Lung (tissue), 16 donors: Measurements from ENCODE around the gene SAMD3. TPM values are rescaled to one million over a fixed set of nuclear protein-coding genes. Genes with fewer than 3 reads are reported as not detected.
A peak's percentile ranks its signal among the peaks of the same experiment; 100 is the strongest.
"Not testable (repeated sequence)": the region's sequence is repeated elsewhere in the genome, so short reads cannot be mapped to it uniquely, and the experiment has no call there.

Experiments used
- ATAC-seq: fragments of 200-7000 bp; cut with Tn5 transposase; one replicate; pipeline ENCODE4 v1.9.1; 2020; ENCODE audit warnings: moderate number of reproducible peaks; ENCODE audit not compliant: insufficient read depth, low FRiP score
- DNase-seq, 3 donors: peaks; one replicate each; pipeline ENCODE4 v3.0.0-alpha.2; 2013 to 2017
- H3K27ac ChIP-seq, 2 donors: one replicate each; pipeline ENCODE4 v1.5.1; 2013; ENCODE audit warnings: mild to moderate bottlenecking in 2 of 2, moderate library complexity in 2 of 2, control low read depth in 1 of 2, inconsistent platforms in 1 of 2, low read depth in 1 of 2, low read length in 1 of 2
- H3K27me3 ChIP-seq, 3 donors: one replicate each; pipeline ENCODE4 v1.5.1; 2013; ENCODE audit warnings: low read length in 2 of 3; ENCODE audit not compliant: control insufficient read depth in 3 of 3, insufficient read depth in 3 of 3
- H3K36me3 ChIP-seq, 4 donors: one replicate each; pipeline ENCODE4 v1.5.1; 2013; ENCODE audit warnings: low read length in 4 of 4, mild to moderate bottlenecking in 1 of 4, moderate library complexity in 1 of 4; ENCODE audit not compliant: control insufficient read depth in 4 of 4, insufficient read depth in 4 of 4
- H3K4me1 ChIP-seq, 5 donors: one replicate each; pipeline ENCODE4 v1.5.1; 2013; ENCODE audit warnings: low read length in 5 of 5, mild to moderate bottlenecking in 2 of 5, moderate library complexity in 1 of 5; ENCODE audit not compliant: control insufficient read depth in 5 of 5, insufficient read depth in 5 of 5
- H3K4me3 ChIP-seq: one replicate; pipeline ENCODE4 v1.5.1; 2013; ENCODE audit warnings: mild to moderate bottlenecking, control low read depth, moderate library complexity
- H3K9ac ChIP-seq, 2 donors: one replicate each; pipeline ENCODE4 v1.5.1; 2013; ENCODE audit warnings: low read length in 2 of 2, control low read depth in 1 of 2; ENCODE audit not compliant: insufficient read depth in 1 of 2
- H3K9me3 ChIP-seq, 4 donors: one replicate each; pipeline ENCODE4 v1.5.1; 2013; ENCODE audit warnings: low read length in 3 of 4, mild to moderate bottlenecking in 1 of 4, moderate library complexity in 1 of 4; ENCODE audit not compliant: control insufficient read depth in 4 of 4, insufficient read depth in 3 of 4
- CTCF ChIP-seq: IDR thresholded peaks from 2 replicates; pipeline ENCODE4 v1.5.1; 2012; ENCODE audit warnings: mild to moderate bottlenecking; ENCODE audit errors: control extremely low read depth, extremely low read depth
- WGBS, 2 donors: extraction: QIAGEN DNeasy Blood & Tissue Kit; methylation state at CpG; one replicate each; pipeline ENCODE4 v1.1.7; 2013; 5-methylcytosine and 5-hydroxymethylcytosine counted together
- long read RNA-seq, 5 donors: transcript quantifications; one replicate each; lab custom pipeline, GENCODE V29; 2026
- polyA plus RNA-seq, 2 donors: library from polyadenylated mRNA; stranded (reverse); fragments of 200-250 nt; gene quantifications; one replicate each; pipeline ENCODE4 v1.2.1, GENCODE V29; 2013
- total RNA-seq, 2 donors: library from RNA; depleted of rRNA in 1 of 2; stranded (reverse); fragments of >200 nt in 1 of 2; gene quantifications; one replicate each; pipeline ENCODE4 v1.2.1, GENCODE V29; 2014 to 2021
- donor health status: control.
- donor health status: control.
- donor health status: Bipolar disorder and iron deficiency.
- donor health status: healthy.
- donor health status: DM: yes; HTN: yes; CAD: no.

Gene SAMD3
- total RNA-seq (1 to 10 TPM; 2.8 to 5.9 TPM), polyA plus RNA-seq (1 to 10 TPM in 1 of 2 donors, under 1 TPM in 1; 0.71 to 1.2 TPM)
- long read RNA-seq, donor 1 = 0 reads
- long read RNA-seq, donor 2 = 0 reads
- long read RNA-seq, donor 3 = 0 reads
- long read RNA-seq, donor 4 = 0 reads
- long read RNA-seq, donor 5 = 0 reads

DNA sequence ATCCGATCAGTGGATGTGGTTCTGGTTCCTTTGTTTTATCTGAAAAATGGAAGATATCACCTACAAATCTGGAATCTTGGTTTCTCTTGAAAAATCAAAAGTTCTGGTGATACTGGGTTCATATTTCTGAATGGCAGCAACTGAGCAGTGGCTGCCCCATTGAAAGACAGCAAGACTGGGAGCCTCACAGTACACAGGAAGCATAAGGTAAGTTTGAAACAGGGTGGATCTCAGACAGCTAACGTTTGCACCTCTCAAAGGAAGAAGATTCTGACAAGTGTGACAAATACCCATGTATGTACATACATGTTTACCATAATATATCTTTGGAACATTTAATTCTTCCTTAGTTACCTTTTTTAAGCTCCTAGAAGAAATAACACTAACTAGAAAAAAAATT lies at the start of gene SAMD3:
Gene SAMD3 (minus strand): TSS at position 177 of the 400 bp plus-strand sequence. CDS start 7,678 bp downstream, outside the sequence.
- H3K27me3 ChIP-seq = peaks cover 0 to 2% (median 0%) of the 10 kb centered on the region in 3 donors
- WGBS, 2 donors = 66 to 70% methylated on average over 2 of the region's 2 CpGs
- H3K4me3 ChIP-seq = no peak within 1 kb of the TSS
- DNase-seq = no peak
- no peak within 1 kb of the TSS for H3K27ac ChIP-seq
- no peak for ATAC-seq
- no peaks in the 10 kb centered on the region for H3K9me3 ChIP-seq
- no peak within 1 kb of the TSS for H3K9ac ChIP-seq
- peaks cover 0 to 1% (median 0%) of the 10 kb centered on the region in 5 donors for H3K4me1 ChIP-seq
- no peaks in the 10 kb centered on the region for H3K36me3 ChIP-seq
- no peak for TF ChIP-seq CTCF

- Histone ChIP-seq H3K36me3 (no peaks in the 10 kb centered on the region), H3K4me1 (no peaks in the 10 kb centered on the region), H3K4me3 (no peak overlapping the region), H3K27me3 (no peaks in the 10 kb centered on the region), H3K27ac (no peak overlapping the region), H3K9me3 (peaks cover 0 to 10% (median 5%) of the 10 kb centered on the region in 4 donors), H3K9ac (no peak overlapping the region)
- 88 to 93% methylated on average over 3 of the region's 3 CpGs for WGBS, 2 donors
- no peak for TF ChIP-seq CTCF
- ATAC-seq (no peak), DNase-seq (no peak)
These were observed 47.4 kb upstream of the SAMD3 start for GRCh38 chr6:130269969-130270635.

GRCh38 chr6:130265553-130265952 lies 42.8 kb upstream of the SAMD3 start:
- not testable (repeated sequence) for H3K36me3 ChIP-seq, H3K4me1 ChIP-seq, ATAC-seq, H3K27me3 ChIP-seq, H3K27ac ChIP-seq, DNase-seq, H3K9ac ChIP-seq, H3K9me3 ChIP-seq, H3K4me3 ChIP-seq
- WGBS, 2 donors = 62 to 81% methylated on average over 2 of the region's 2 CpGs

DNA sequence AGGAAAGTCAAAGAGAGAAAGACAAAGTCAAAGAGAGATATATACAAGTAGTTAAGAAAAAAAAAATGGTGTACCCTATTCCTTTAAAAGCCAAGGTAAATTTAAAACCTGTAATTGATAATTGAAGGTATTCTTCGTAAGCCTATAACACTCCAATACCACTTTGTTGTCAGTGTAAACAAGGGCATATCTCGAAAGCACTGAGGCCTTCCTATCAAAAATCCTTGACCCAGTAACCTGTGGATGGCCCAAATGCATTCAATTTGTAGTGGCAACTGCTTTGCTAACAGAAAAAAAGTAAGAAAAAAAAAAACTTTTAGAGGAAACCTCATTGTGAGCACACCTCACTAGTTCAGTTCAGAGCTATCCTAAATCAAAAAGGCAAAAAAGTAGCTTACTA lies 39.3 kb upstream of the SAMD3 start:
- Histone ChIP-seq H3K36me3 (no peaks in the 10 kb centered on the region), H3K27me3 (no peaks in the 10 kb centered on the region), H3K27ac (no peak overlapping the region), H3K9ac (no peak overlapping the region), H3K4me3 (no peak overlapping the region), H3K4me1 (no peaks in the 10 kb centered on the region), H3K9me3 (peaks cover 0 to 5% (median 0%) of the 10 kb centered on the region in 4 donors)
- TF ChIP-seq CTCF = no peak
- DNase-seq (no peak), ATAC-seq (no peak)
- WGBS, 2 donors = 81 to 92% methylated on average over 2 of the region's 2 CpGs

DNA sequence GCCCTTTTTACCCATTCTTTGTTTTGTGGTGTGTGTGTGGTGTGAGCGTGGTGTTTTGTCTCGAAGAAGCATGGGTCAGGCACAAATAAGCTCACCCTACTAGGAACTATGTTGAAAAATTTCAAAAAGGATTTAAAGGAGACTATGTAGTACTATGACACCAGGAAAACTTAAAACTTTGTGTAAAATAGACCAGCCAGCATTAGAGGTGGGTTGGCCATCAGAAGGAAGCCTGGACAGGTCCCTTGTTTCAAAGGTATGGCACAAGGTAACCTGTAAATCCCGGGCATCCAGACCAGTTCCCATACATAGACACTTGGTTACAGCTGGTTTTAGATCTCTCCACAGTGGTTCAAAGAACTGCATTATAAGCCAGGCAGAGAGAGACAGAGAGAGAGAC lies 38.8 kb upstream of the SAMD3 start:
- not testable (repeated sequence) for H3K9me3 ChIP-seq, H3K4me3 ChIP-seq, ATAC-seq, DNase-seq, H3K36me3 ChIP-seq, H3K4me1 ChIP-seq, H3K27ac ChIP-seq, H3K9ac ChIP-seq, H3K27me3 ChIP-seq
- WGBS, 2 donors = 89 to 93% methylated on average over 3 of the region's 3 CpGs

- peak overlapping the region in 1 of 2 donors; percentile 22 for H3K27ac ChIP-seq
- H3K36me3 ChIP-seq, DNase-seq, H3K9me3 ChIP-seq, H3K4me3 ChIP-seq, H3K27me3 ChIP-seq, H3K9ac ChIP-seq, ATAC-seq, H3K4me1 ChIP-seq: not testable (repeated sequence)
- 79 to 90% methylated on average over 15 of the region's 15 CpGs for WGBS, 2 donors
These were observed 38.0 kb upstream of the SAMD3 start for GRCh38 chr6:130260614-130261241.
